GM21786 (cell line): ENCODE data around the gene GPATCH8.
"Not testable (repeated sequence)": the region's sequence is repeated elsewhere in the genome, so short reads cannot be mapped to it uniquely, and the experiment has no call there.

Experiments used
- ATAC-seq: cut with Tn5 transposase; IDR thresholded peaks from one replicate; pipeline ENCODE4 v1.9.1; 2021; ENCODE audit not compliant: unreplicated experiment

Gene GPATCH8

GRCh38 chr17:44503147-44504029 lies at the start of gene GPATCH8:
Gene GPATCH8 (minus strand): TSS chr17:44503406. CDS start chr17:44503370, 36 bp downstream.
- peak; percentile 83 for ATAC-seq

GRCh38 chr17:44552361-44552760 lies 49.2 kb upstream of the GPATCH8 start:
- ATAC-seq = no peak

- ATAC-seq = no peak
Observed at GRCh38 chr17:44549686-44550085, 46.5 kb upstream of the GPATCH8 start.

GRCh38 chr17:44548376-44549230 lies 45.4 kb upstream of the GPATCH8 start:
- no peak for ATAC-seq

- no peak for ATAC-seq
Observed at GRCh38 chr17:44547625-44548267, 44.5 kb upstream of the GPATCH8 start.

GRCh38 chr17:44546671-44547606 lies 43.7 kb upstream of the GPATCH8 start:
- ATAC-seq = no peak

- ATAC-seq = no peak
Observed at GRCh38 chr17:44543905-44544523, 40.8 kb upstream of the GPATCH8 start.

- ATAC-seq = no peak
Observed at GRCh38 chr17:44543213-44543904, 40.2 kb upstream of the GPATCH8 start.

GRCh38 chr17:44541884-44542581 lies 38.8 kb upstream of the GPATCH8 start:
- no peak for ATAC-seq

- ATAC-seq = no peak
Observed at GRCh38 chr17:44540246-44541084, 37.3 kb upstream of the GPATCH8 start.

- no peak for ATAC-seq
Observed at GRCh38 chr17:44539673-44540072, 36.5 kb upstream of the GPATCH8 start.

GRCh38 chr17:44537922-44538321 lies 34.7 kb upstream of the GPATCH8 start:
- ATAC-seq = not testable (repeated sequence)

GRCh38 chr17:44536090-44536953 lies 33.1 kb upstream of the GPATCH8 start:
- ATAC-seq = no peak

GRCh38 chr17:44533533-44534246 lies 30.5 kb upstream of the GPATCH8 start:
- ATAC-seq = no peak

- no peak for ATAC-seq
Observed at GRCh38 chr17:44530896-44531418, 27.8 kb upstream of the GPATCH8 start.

- no peak for ATAC-seq
Observed at GRCh38 chr17:44529864-44530263, 26.7 kb upstream of the GPATCH8 start.
